Measurements from ENCODE around the gene CAMK2D. TPM values are rescaled to one million over a fixed set of nuclear protein-coding genes. Genes with fewer than 3 reads are reported as not detected.

The CAMK2D gene
- total and polyA plus RNA-seq, 12 donors: 55.6 to 286 (median 221) TPM

DNA sequence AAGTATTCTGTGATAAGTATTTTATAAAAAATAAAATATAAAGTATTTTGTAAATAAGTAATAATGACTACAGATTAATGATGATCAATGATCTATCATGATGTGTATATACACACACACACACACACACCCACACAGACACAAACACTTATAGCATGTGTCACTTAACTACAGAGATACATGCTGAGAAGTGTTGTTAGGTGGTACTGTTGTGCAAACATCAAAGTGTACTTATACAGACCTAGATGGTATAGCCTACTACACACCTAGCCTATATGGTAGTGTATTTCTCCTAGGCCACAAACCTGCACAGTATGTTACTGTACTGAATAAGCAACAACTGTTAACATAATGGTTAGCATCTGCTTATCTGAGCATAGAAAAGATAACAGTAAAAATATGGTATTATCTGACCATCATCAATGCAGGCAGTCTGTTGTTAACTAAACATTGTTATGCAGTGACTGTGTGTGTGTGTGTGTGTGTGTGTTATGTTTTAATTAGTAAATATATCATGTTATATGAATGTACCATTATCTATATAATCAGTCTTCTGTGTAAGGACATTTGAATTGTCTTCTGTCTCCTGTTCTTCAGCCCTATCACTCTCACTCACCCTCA, 138.2 kb downstream of the CAMK2D start:
- Histone ChIP-seq H3K9me3 (no peaks in the 10 kb centered on the region), H3K27me3 (no peaks in the 10 kb centered on the region), H3K4me1 (peaks cover 0 to 42% (median 22%) of the 10 kb centered on the region in 9 donors), H3K36me3 (peaks cover 0 to 2% (median 0%) of the 10 kb centered on the region in 9 donors), H3K4me3 (no peak overlapping the region), H3K27ac (peak overlapping the region in 1 of 10 donors; percentile 9)
- no peak for ATAC-seq
- TF ChIP-seq, protein P1, sequence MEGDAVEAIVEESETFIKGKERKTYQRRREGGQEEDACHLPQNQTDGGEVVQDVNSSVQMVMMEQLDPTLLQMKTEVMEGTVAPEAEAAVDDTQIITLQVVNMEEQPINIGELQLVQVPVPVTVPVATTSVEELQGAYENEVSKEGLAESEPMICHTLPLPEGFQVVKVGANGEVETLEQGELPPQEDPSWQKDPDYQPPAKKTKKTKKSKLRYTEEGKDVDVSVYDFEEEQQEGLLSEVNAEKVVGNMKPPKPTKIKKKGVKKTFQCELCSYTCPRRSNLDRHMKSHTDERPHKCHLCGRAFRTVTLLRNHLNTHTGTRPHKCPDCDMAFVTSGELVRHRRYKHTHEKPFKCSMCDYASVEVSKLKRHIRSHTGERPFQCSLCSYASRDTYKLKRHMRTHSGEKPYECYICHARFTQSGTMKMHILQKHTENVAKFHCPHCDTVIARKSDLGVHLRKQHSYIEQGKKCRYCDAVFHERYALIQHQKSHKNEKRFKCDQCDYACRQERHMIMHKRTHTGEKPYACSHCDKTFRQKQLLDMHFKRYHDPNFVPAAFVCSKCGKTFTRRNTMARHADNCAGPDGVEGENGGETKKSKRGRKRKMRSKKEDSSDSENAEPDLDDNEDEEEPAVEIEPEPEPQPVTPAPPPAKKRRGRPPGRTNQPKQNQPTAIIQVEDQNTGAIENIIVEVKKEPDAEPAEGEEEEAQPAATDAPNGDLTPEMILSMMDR (IDR thresholded peaks at IDR 0.05): no peak
- intact Hi-C loops (cut with DNase I): no loop called here
- no peak for DNase-seq

DNA sequence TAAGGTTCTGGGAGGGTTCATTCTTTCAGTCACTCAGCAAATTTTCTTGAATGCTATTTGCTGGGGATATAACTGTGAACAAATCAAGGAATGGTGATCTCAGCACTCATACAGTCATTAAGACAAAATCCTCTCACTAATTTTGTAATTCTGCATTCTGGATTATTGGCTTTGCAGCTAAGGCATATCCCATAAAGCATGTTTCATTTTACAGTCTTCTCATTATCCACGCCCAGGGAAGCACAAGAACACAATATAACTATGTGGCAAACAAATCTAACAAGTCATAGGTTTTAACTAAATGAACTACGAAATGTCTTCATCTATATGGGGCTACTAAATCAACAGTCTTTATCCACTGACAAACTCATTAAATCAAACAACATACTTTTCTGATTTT, 139.9 kb downstream of the CAMK2D start:
- WGBS, 2 donors: 95 to 97% methylated on average over 2 of the region's 2 CpGs
- peaks cover 0 to 48% (median 16%) of the 10 kb centered on the region in 9 donors for H3K4me1 ChIP-seq
- TF ChIP-seq, protein P1 (IDR thresholded peaks at IDR 0.05): no peak
- H3K9me3 ChIP-seq: no peaks in the 10 kb centered on the region
- DNase-seq (no peak), ATAC-seq (no peak)
- no peaks in the 10 kb centered on the region for H3K27me3 ChIP-seq
- peak overlapping the region in 1 of 10 donors; percentile 7 for H3K27ac ChIP-seq
- peaks cover 0 to 2% (median 0%) of the 10 kb centered on the region in 9 donors for H3K36me3 ChIP-seq
- intact Hi-C loops (cut with DNase I): no loop called here
- no peak overlapping the region for H3K4me3 ChIP-seq

DNA sequence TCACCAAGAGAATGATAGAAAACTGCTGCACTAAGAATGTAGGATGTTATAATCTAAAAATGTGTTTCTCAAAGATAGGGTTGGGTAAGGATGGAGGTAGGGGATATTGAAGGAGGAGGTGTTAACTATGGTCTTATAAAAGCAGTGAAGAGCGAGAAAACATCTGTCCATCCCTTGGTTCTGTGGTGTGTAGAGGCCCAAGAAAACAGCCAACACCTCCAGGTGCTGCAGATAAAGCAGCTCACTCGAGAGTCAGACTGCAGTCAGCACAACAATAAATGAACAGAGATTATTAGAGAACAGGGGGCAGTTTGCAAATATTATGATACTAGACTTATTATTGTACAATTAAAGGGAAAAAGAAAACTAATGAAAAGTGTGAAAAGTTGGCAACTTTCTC, 141.5 kb downstream of the CAMK2D start:
- H3K27ac ChIP-seq: peak overlapping the region in 4 of 10 donors; percentile 3 to 62 (median 38)
- no peaks in the 10 kb centered on the region for H3K9me3 ChIP-seq
- no peak overlapping the region for H3K4me3 ChIP-seq
- ATAC-seq: no peak
- intact Hi-C loops (cut with DNase I): no loop called here
- TF ChIP-seq, protein P1 (IDR thresholded peaks at IDR 0.05): no peak
- 82 to 84% methylated on average over 2 of the region's 2 CpGs for WGBS, 2 donors
- H3K36me3 ChIP-seq: peaks cover 0 to 2% (median 0%) of the 10 kb centered on the region in 9 donors
- H3K4me1 ChIP-seq: peaks cover 0 to 64% (median 30%) of the 10 kb centered on the region in 9 donors
- no peak for DNase-seq
- H3K27me3 ChIP-seq: no peaks in the 10 kb centered on the region

DNA sequence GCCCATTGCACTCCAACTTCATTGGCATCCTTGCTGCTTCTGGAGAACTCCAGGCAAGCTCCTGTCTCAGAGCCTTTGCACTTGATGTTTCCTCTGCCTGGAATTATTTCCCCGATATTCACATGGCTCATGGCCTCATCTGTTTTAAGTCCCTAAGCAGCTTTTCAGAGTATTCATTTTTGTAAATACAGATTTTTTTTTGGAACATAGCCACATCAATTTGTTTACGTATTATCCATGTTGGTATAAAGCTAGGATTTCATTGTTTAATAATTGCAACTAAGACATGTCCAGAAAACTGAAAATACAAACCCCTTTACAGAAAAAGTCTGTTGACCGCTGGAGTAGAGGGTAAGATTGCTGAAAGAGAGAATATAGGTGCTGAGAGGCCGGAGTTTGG, 142.0 kb downstream of the CAMK2D start:
- H3K27me3 ChIP-seq: no peaks in the 10 kb centered on the region
- no peak overlapping the region for H3K4me3 ChIP-seq
- intact Hi-C loops (cut with DNase I): loop anchor here in 2 of 10 donors (10.0 kb wide), 2 partner anchors 65 to 125 kb away; no protein-coding TSS in a partner anchor
- peak overlapping the region in 5 of 10 donors; percentile 3 to 62 (median 51) for H3K27ac ChIP-seq
- no peaks in the 10 kb centered on the region for H3K36me3 ChIP-seq
- peak in 3 of 8 donors; percentile 25 to 50 (median 37) for ATAC-seq
- no peaks in the 10 kb centered on the region for H3K9me3 ChIP-seq
- H3K4me1 ChIP-seq: peaks cover 0 to 69% (median 30%) of the 10 kb centered on the region in 9 donors
- TF ChIP-seq, protein P1 (IDR thresholded peaks at IDR 0.05): no peak
- DNase-seq: no peak
- 84 to 86% methylated on average over 4 of the region's 4 CpGs for WGBS, 2 donors

All from heart right ventricle (tissue), 16 donors.